ENCODE measurements around the gene CHURC1.

Gene CHURC1

GRCh38 chr14:64914237-64915028, at the start of gene CHURC1:
Gene CHURC1, plus strand, starts transcription at chr14:64914455. Its CDS starts 41 bp downstream, at chr14:64914496.
- Mint-ChIP-seq H3K4me3 (peak within 1 kb of the TSS; percentile 86), H3K4me1 (peaks cover 32% of the 10 kb centered on the region), H3K9me3 (no peaks in the 10 kb centered on the region), H3K27me3 (peaks cover 2% of the 10 kb centered on the region), H3K27ac (peak within 1 kb of the TSS; percentile 99), H3K36me3 (peaks cover 2% of the 10 kb centered on the region)
- ATAC-seq (ENCODE audit: low read depth) (peak; percentile 95), DNase-seq (ENCODE audit: low spot score in 2 of 2) (peak; percentile 90 to 94)

DNA sequence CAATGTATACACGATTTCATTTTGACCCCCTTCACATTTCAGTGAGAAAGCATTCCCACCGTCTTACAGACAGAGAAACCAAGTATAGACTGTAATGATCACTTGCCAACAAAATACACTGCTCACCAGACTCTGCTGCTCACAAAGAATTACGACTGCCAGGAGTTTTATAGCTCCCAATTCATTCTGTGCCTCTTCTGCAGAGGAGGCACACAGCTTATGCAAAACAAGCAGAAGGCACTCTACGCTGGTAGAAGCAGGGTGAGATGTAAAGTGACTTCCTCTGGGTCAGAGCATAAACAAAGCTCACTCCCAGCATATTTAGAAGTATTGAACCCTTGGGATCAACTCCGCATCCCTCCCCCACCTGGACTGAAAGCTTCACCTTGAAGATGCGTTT, 49.1 kb upstream of the CHURC1 start:
- peaks cover 3% of the 10 kb centered on the region for H3K4me1 Mint-ChIP-seq
- H3K27ac Mint-ChIP-seq = no peak overlapping the region
- ATAC-seq (ENCODE audit: low read depth) = no peak
- no peaks in the 10 kb centered on the region for H3K36me3 Mint-ChIP-seq
- no peak for DNase-seq (ENCODE audit: low spot score in 2 of 2)
- H3K27me3 Mint-ChIP-seq = peaks cover 19% of the 10 kb centered on the region
- H3K4me3 Mint-ChIP-seq = no peak overlapping the region
- H3K9me3 Mint-ChIP-seq = no peaks in the 10 kb centered on the region

GRCh38 chr14:64865992-64866391, 48.3 kb upstream of the CHURC1 start:
- no peak overlapping the region for H3K27ac Mint-ChIP-seq
- ATAC-seq (ENCODE audit: low read depth) (no peak), DNase-seq (ENCODE audit: low spot score in 2 of 2) (no peak)
- no peak overlapping the region for H3K4me3 Mint-ChIP-seq
- H3K36me3 Mint-ChIP-seq = no peaks in the 10 kb centered on the region
- H3K27me3 Mint-ChIP-seq = peaks cover 20% of the 10 kb centered on the region
- no peaks in the 10 kb centered on the region for H3K9me3 Mint-ChIP-seq
- peaks cover 6% of the 10 kb centered on the region for H3K4me1 Mint-ChIP-seq

GRCh38 chr14:64867182-64867581, 47.1 kb upstream of the CHURC1 start:
- DNase-seq (ENCODE audit: low spot score in 2 of 2) = no peak
- ATAC-seq (ENCODE audit: low read depth) = no peak

DNA sequence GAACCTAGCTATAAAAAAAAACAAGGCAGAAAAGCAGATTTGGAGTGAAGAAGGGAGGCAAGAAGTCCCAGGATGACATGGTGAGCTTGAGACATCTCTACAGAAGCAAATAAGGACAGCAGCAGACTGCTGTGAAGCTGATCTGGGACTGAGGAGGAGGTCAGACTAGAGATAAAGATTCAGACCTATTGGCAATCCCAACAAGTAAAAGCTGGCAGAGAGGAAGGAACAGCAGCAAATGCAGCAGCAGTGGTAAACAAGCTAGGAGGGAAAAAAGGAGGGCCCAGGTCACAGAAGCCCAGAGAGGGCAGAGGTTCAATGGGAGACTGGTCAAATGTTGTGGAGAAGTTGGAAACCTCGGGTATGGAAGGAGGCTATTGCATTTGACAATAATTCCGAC, 45.9 kb upstream of the CHURC1 start:
- Mint-ChIP-seq H3K4me3 (no peak overlapping the region), H3K27me3 (peaks cover 22% of the 10 kb centered on the region), H3K27ac (no peak overlapping the region), H3K4me1 (peaks cover 6% of the 10 kb centered on the region), H3K9me3 (peaks cover 5% of the 10 kb centered on the region), H3K36me3 (no peaks in the 10 kb centered on the region)
- DNase-seq (ENCODE audit: low spot score in 2 of 2) (no peak), ATAC-seq (ENCODE audit: low read depth) (no peak)

More at GRCh38 chr14:64867182-64867581, 47.1 kb upstream of the CHURC1 start:
- Mint-ChIP-seq H3K36me3 (no peaks in the 10 kb centered on the region), H3K4me3 (no peak overlapping the region), H3K4me1 (peaks cover 6% of the 10 kb centered on the region), H3K27me3 (peaks cover 15% of the 10 kb centered on the region), H3K9me3 (no peaks in the 10 kb centered on the region), H3K27ac (no peak overlapping the region)

DNA sequence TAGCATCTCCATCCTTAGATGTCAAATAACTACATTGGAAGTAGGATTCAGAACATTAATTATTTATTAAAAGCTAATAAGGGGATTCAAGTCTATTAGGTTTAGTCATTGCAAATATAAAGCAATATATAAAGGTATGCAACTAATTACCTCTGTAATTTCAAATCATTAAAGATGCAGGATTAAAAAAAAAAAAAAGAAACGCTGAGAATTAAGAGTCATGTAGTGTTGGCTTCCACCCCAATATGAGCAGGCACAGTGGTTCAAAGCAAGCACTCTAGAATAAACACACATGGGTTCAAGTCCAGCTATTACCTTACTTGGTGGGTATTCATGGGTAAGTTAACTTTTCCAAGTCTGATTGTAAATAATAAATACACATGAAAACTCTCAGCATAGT, 45.4 kb upstream of the CHURC1 start:
- Mint-ChIP-seq H3K9me3 (peaks cover 5% of the 10 kb centered on the region), H3K36me3 (no peaks in the 10 kb centered on the region), H3K4me1 (peaks cover 6% of the 10 kb centered on the region), H3K4me3 (no peak overlapping the region), H3K27ac (no peak overlapping the region), H3K27me3 (peaks cover 20% of the 10 kb centered on the region)
- ATAC-seq (ENCODE audit: low read depth) = no peak
- no peak for DNase-seq (ENCODE audit: low spot score in 2 of 2)

DNA sequence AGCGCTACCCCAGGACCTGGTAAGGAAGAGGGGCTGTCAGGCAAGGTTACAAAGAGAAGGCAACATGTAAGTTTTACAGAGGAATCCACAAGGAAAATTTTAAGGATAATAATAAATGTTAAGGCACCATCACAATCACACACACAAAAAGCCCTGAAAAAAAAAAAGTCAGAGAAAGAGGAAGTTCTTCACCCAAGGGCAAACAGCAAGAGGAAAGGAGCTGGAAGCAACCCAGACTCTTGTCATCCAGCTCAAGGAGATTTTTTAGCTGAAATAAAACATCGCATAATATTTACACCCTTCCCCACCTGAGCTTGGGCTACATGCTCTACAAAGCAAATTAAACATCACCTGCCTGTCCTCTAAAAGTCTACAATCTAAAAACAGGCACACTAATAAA, 44.1 kb upstream of the CHURC1 start:
- Mint-ChIP-seq H3K27me3 (peaks cover 19% of the 10 kb centered on the region), H3K9me3 (peaks cover 5% of the 10 kb centered on the region), H3K36me3 (no peaks in the 10 kb centered on the region), H3K4me3 (no peak overlapping the region), H3K27ac (no peak overlapping the region), H3K4me1 (peaks cover 6% of the 10 kb centered on the region)
- ATAC-seq (ENCODE audit: low read depth) = peak; percentile 68
- DNase-seq (ENCODE audit: low spot score in 2 of 2) = no peak

GRCh38 chr14:64871344-64871743, 42.9 kb upstream of the CHURC1 start:
- no peaks in the 10 kb centered on the region for H3K36me3 Mint-ChIP-seq
- ATAC-seq (ENCODE audit: low read depth) (no peak), DNase-seq (ENCODE audit: low spot score in 2 of 2) (no peak)
- H3K27ac Mint-ChIP-seq = no peak overlapping the region
- H3K4me1 Mint-ChIP-seq = peaks cover 6% of the 10 kb centered on the region
- peaks cover 5% of the 10 kb centered on the region for H3K9me3 Mint-ChIP-seq
- H3K27me3 Mint-ChIP-seq = peaks cover 17% of the 10 kb centered on the region
- H3K4me3 Mint-ChIP-seq = no peak overlapping the region

DNA sequence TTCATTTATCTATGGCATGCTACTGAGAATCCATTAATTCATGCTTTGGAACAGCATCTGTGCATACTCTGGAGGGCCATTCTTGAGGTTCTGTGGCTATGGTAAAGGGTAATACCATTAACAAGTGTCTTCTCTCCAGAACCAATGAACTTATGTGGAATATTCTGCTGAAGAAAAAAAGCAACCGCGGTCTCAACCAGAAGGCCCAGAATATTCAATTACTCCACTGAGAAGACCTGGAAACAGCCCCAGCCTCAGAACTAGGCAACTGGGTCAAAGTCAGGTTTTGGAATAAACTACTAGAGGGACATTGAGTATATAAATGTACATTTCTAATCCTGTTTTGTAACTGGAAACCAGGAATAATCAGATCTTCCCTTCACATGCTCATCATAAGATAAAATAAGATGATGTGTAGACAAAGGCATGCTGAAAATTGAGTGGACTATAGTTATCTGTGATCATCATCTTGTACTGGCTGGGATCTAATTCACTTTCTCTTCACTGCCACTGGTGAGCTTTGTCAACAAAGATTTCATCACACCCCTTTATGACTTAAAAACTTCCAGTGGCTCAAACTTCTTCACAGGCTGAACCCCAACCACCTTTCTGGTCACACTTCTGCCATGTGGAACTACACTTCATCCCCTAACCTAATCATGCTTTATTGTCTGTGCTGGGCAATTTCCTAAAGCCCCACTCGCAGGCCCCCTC, 40.6 kb upstream of the CHURC1 start:
- Mint-ChIP-seq H3K9me3 (peaks cover 5% of the 10 kb centered on the region), H3K4me3 (no peak overlapping the region), H3K4me1 (peaks cover 6% of the 10 kb centered on the region), H3K36me3 (no peaks in the 10 kb centered on the region), H3K27ac (no peak overlapping the region), H3K27me3 (peaks cover 11% of the 10 kb centered on the region)
- no peak for DNase-seq (ENCODE audit: low spot score in 2 of 2)
- ATAC-seq (ENCODE audit: low read depth) = no peak

DNA sequence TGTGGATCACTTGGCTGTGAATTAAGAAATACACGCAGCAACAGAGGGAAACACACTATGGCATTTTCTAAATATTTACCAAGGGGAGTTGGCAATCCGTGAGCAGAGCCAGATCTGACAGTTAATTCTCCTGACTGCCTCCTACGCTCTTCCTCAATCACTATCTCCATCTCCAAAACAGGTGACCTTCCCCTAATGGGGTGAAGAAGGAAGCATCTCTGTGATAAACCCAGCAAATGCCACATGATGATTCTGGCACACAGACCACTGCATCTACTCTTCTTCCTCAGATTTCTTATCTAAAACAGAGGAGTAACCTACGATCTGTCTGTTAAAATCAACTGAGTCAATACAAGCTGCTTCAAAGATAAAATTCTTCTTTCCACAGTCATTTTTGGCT, 38.9 kb upstream of the CHURC1 start:
- Mint-ChIP-seq H3K4me1 (peaks cover 2% of the 10 kb centered on the region), H3K4me3 (no peak overlapping the region), H3K27ac (no peak overlapping the region), H3K9me3 (peaks cover 5% of the 10 kb centered on the region), H3K27me3 (peaks cover 11% of the 10 kb centered on the region), H3K36me3 (no peaks in the 10 kb centered on the region)
- ATAC-seq (ENCODE audit: low read depth) (no peak), DNase-seq (ENCODE audit: low spot score in 2 of 2) (no peak)

- Mint-ChIP-seq H3K27me3 (peaks cover 7% of the 10 kb centered on the region), H3K9me3 (peaks cover 4% of the 10 kb centered on the region)
- DNase-seq (ENCODE audit: low spot score in 2 of 2) = no peak
These were observed 36.4 kb upstream of the CHURC1 start for GRCh38 chr14:64877846-64878245.

DNA sequence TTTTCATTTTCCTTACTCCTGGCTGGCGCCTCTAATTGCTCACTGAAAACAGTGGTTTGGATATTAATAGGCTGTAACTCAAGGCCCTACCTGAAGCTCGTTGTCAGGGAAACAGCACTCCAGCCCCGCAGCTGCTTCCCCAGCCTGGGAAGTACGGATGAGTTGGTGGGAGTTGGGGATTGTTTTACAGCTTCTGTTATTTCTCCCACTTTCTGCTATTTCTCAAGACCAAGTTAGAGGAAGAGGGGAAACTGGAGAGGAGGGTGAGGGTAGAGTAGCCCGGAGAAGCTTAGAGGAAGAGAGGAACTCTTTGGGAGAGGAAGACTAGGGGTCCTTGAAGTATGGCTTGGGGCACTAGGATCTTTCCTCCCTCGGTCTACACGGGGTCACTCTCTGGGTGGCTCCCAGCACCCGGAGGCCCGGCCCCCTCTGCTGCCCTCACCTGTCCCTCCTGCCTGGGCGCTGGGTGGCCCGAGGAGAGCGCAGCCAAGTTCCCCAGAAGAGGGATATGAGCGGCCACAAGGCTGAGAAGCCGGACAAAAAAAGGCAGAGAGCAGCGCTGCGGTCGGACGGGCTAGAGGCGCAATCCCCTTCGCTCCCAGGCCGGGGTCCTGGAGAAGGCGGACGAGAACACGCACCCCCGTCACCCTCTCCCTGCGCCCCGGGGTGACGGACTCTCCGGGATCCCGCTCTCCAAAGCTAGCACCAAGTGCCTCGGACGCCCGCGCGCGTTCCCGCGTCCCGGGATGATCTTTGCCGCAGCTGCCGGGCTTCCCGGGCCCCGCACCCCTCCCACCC, 35.2 kb upstream of the CHURC1 start:
- ATAC-seq (ENCODE audit: low read depth) (no peak), DNase-seq (ENCODE audit: low spot score in 2 of 2) (peak in 1 of 2 donors; percentile 17)
- Mint-ChIP-seq H3K36me3 (no peaks in the 10 kb centered on the region), H3K4me1 (peaks cover 5% of the 10 kb centered on the region), H3K4me3 (peak overlapping the region; percentile 63), H3K27me3 (peaks cover 5% of the 10 kb centered on the region), H3K9me3 (no peaks in the 10 kb centered on the region), H3K27ac (no peak overlapping the region)

More at GRCh38 chr14:64877846-64878245, 36.4 kb upstream of the CHURC1 start:
- no peak overlapping the region for H3K4me3 Mint-ChIP-seq
- H3K36me3 Mint-ChIP-seq = no peaks in the 10 kb centered on the region
- H3K4me1 Mint-ChIP-seq = peaks cover 5% of the 10 kb centered on the region
- no peak overlapping the region for H3K27ac Mint-ChIP-seq
- no peak for ATAC-seq (ENCODE audit: low read depth)

DNA sequence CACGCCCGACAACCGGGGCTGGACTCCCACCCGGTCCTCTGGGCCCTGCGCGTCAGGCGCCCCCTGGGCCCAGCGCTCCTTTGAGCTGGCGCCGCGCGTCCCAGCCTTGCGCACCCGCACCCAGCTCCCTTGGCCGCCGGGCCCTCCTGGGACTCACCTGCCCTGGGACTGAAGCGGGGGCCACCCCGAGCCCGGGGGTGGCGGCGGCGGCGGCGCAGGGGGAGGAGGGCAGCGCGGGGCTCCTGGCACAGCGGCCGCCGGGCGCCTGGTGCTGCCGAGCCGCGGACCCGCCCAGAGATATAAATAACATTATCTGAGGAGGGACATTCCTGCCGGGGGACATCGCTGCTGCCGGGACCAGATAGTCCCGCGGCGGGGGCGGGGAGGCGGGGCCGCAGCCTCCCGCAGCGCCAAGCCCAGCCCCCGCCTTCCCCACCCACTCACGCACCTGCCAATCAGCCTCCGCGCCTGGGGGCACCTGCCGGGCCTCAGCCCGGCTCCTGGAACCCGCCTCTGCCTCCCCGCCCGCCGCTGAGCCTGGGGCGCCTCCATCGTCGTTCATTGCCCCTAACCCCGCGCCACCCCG, 34.5 kb upstream of the CHURC1 start, which contains the start of gene SPTB:
SPTB (minus strand) TSS at position 273 of the 586 bp plus-strand sequence. CDS start 56,813 bp downstream, outside the sequence.
- no peaks in the 10 kb centered on the region for H3K36me3 Mint-ChIP-seq
- H3K4me1 Mint-ChIP-seq = peaks cover 5% of the 10 kb centered on the region
- DNase-seq (ENCODE audit: low spot score in 2 of 2) = peak; percentile 17
- no peak within 1 kb of the TSS for H3K27ac Mint-ChIP-seq
- peaks cover 7% of the 10 kb centered on the region for H3K27me3 Mint-ChIP-seq
- H3K9me3 Mint-ChIP-seq = no peaks in the 10 kb centered on the region
- H3K4me3 Mint-ChIP-seq = peak within 1 kb of the TSS; percentile 87
- ATAC-seq (ENCODE audit: low read depth) = peak; percentile 74

Data from memory B cell (primary cell).